Parathyroid adenoma (tissue), 2 donors: ENCODE measurements around the gene CST7.

Experiments
- H2AFZ ChIP-seq: fragments of 300-600 bp; sonication (generic); one replicate; pipeline ENCODE4 v1.7.0; 2017; ENCODE audit warnings: antibody characterized with exemption, mild to moderate bottlenecking
- H3K27ac ChIP-seq: fragments of 300-600 bp; sonication (generic); one replicate; pipeline ENCODE4 v1.7.0; 2017
- H3K27me3 ChIP-seq: fragments of 300-600 bp; sonication (generic); one replicate; pipeline ENCODE4 v1.7.0; 2017; ENCODE audit warnings: low read length; ENCODE audit not compliant: control insufficient read depth, insufficient read depth
- H3K36me3 ChIP-seq: fragments of 300-600 bp; sonication (generic); one replicate; pipeline ENCODE4 v1.7.0; 2017; ENCODE audit warnings: low read length; ENCODE audit not compliant: control insufficient read depth, insufficient read depth
- H3K4me1 ChIP-seq: fragments of 300-600 bp; sonication (generic); one replicate; pipeline ENCODE4 v1.7.0; 2017; ENCODE audit warnings: control low read depth
- H3K4me2 ChIP-seq: fragments of 300-600 bp; sonication (generic); one replicate; pipeline ENCODE4 v1.7.0; 2017; ENCODE audit warnings: low read length
- H3K4me3 ChIP-seq: fragments of 300-600 bp; sonication (generic); one replicate; pipeline ENCODE4 v1.7.0; 2017; ENCODE audit warnings: low read depth, low read length
- H3K79me2 ChIP-seq: fragments of 300-600 bp; sonication (generic); one replicate; pipeline ENCODE4 v1.7.0; 2017; ENCODE audit warnings: control low read depth
- H3K9ac ChIP-seq: fragments of 300-600 bp; sonication (generic); one replicate; pipeline ENCODE4 v1.7.0; 2017; ENCODE audit warnings: mild to moderate bottlenecking
- H3K9me3 ChIP-seq: fragments of 300-600 bp; sonication (generic); one replicate; pipeline ENCODE4 v1.7.0; 2017; ENCODE audit warnings: low read length; ENCODE audit not compliant: control insufficient read depth
- CTCF ChIP-seq: fragments of 300-600 bp; sonication (generic); IDR thresholded peaks from one replicate; pipeline ENCODE4 v1.7.0; 2017; ENCODE audit warnings: antibody characterized with exemption, mild to moderate bottlenecking
- donor health status: primary hyperparathyroidism.

CST7 gene

GRCh38 chr20:24971376-24972101, 22.5 kb downstream of the CST7 start:
- no peak for TF ChIP-seq CTCF
- no peaks in the 10 kb centered on the region for H3K36me3 ChIP-seq
- no peak overlapping the region for H2AFZ ChIP-seq
- no peak overlapping the region for H3K9ac ChIP-seq
- H3K79me2 ChIP-seq: peaks cover 5% of the 10 kb centered on the region
- no peak overlapping the region for H3K4me3 ChIP-seq
- no peak overlapping the region for H3K27ac ChIP-seq
- H3K4me2 ChIP-seq: no peak overlapping the region
- H3K9me3 ChIP-seq: no peaks in the 10 kb centered on the region
- no peaks in the 10 kb centered on the region for H3K4me1 ChIP-seq
- no peaks in the 10 kb centered on the region for H3K27me3 ChIP-seq

GRCh38 chr20:24972341-24972740, 23.3 kb downstream of the CST7 start:
- Histone ChIP-seq H3K27me3 (no peaks in the 10 kb centered on the region), H3K27ac (no peak overlapping the region), H3K4me3 (no peak overlapping the region), H3K4me2 (no peak overlapping the region), H3K9me3 (no peaks in the 10 kb centered on the region), H3K9ac (no peak overlapping the region), H3K4me1 (no peaks in the 10 kb centered on the region), H3K79me2 (peaks cover 10% of the 10 kb centered on the region), H2AFZ (no peak overlapping the region), H3K36me3 (no peaks in the 10 kb centered on the region)
- TF ChIP-seq CTCF: no peak

- Histone ChIP-seq H3K9me3 (no peaks in the 10 kb centered on the region), H3K79me2 (peaks cover 31% of the 10 kb centered on the region), H3K9ac (no peak overlapping the region), H3K27me3 (no peaks in the 10 kb centered on the region), H3K27ac (no peak overlapping the region), H3K4me3 (no peak overlapping the region), H3K4me1 (peaks cover 5% of the 10 kb centered on the region), H3K4me2 (no peak overlapping the region), H2AFZ (no peak overlapping the region), H3K36me3 (no peaks in the 10 kb centered on the region)
- no peak for TF ChIP-seq CTCF
These were observed 28.3 kb downstream of the CST7 start for GRCh38 chr20:24977336-24977735.

GRCh38 chr20:24977797-24978196, 28.7 kb downstream of the CST7 start:
- no peak overlapping the region for H3K9ac ChIP-seq
- H3K27me3 ChIP-seq: no peaks in the 10 kb centered on the region
- H3K4me1 ChIP-seq: peaks cover 5% of the 10 kb centered on the region
- no peaks in the 10 kb centered on the region for H3K9me3 ChIP-seq
- no peak for TF ChIP-seq CTCF
- no peaks in the 10 kb centered on the region for H3K36me3 ChIP-seq
- H2AFZ ChIP-seq: no peak overlapping the region
- no peak overlapping the region for H3K27ac ChIP-seq
- no peak overlapping the region for H3K4me3 ChIP-seq
- H3K4me2 ChIP-seq: no peak overlapping the region
- H3K79me2 ChIP-seq: peaks cover 31% of the 10 kb centered on the region

GRCh38 chr20:24978513-24978912, 29.4 kb downstream of the CST7 start:
- no peaks in the 10 kb centered on the region for H3K36me3 ChIP-seq

More at GRCh38 chr20:24978513-24978912, 29.4 kb downstream of the CST7 start:
- no peaks in the 10 kb centered on the region for H3K27me3 ChIP-seq
- H3K4me3 ChIP-seq: no peak overlapping the region
- no peaks in the 10 kb centered on the region for H3K9me3 ChIP-seq
- H3K4me2 ChIP-seq: no peak overlapping the region
- H3K9ac ChIP-seq: no peak overlapping the region
- no peak overlapping the region for H3K27ac ChIP-seq
- H3K4me1 ChIP-seq: peaks cover 9% of the 10 kb centered on the region
- no peak overlapping the region for H2AFZ ChIP-seq
- H3K79me2 ChIP-seq: peaks cover 31% of the 10 kb centered on the region
- TF ChIP-seq CTCF: no peak
